Epithelial cell of prostate (primary cell): ENCODE data around the gene OR9G4.

Source experiments
- DNase-seq: peaks from one replicate; pipeline ENCODE4 v3.0.0-alpha.2; 2011; ENCODE audit warnings: low read depth, low spot score
- H3K27ac ChIP-seq: fragments of 450-650 bp; 2 replicates; pipeline ENCODE4 v1.5.1; 2017; ENCODE audit warnings: mild to moderate bottlenecking

Gene OR9G4

GRCh38 chr11:56748597-56748996 lies at the start of gene OR9G4:
OR9G4 (minus strand) TSS chr11:56748697; CDS start chr11:56743766, 4,931 bp downstream.
- no peak within 1 kb of the TSS for H3K27ac ChIP-seq
- DNase-seq = no peak

GRCh38 chr11:56783448-56784041 lies 35.0 kb upstream of the OR9G4 start:
- peak; percentile 14 for DNase-seq

GRCh38 chr11:56782167-56782847 lies 33.8 kb upstream of the OR9G4 start:
- DNase-seq = no peak
- H3K27ac ChIP-seq = no peak overlapping the region

More at GRCh38 chr11:56783448-56784041, 35.0 kb upstream of the OR9G4 start:
- H3K27ac ChIP-seq = no peak overlapping the region

GRCh38 chr11:56776809-56777208 lies 28.3 kb upstream of the OR9G4 start:
- no peak overlapping the region for H3K27ac ChIP-seq
- DNase-seq = no peak

GRCh38 chr11:56764976-56765375 lies 16.5 kb upstream of the OR9G4 start:
- no peak overlapping the region for H3K27ac ChIP-seq
- DNase-seq = no peak

- H3K27ac ChIP-seq = no peak overlapping the region
These were observed 3.0 kb upstream of the OR9G4 start for GRCh38 chr11:56751480-56751879.

GRCh38 chr11:56750190-56750589 lies 1.7 kb upstream of the OR9G4 start:
- no peak for DNase-seq
- no peak overlapping the region for H3K27ac ChIP-seq

More at GRCh38 chr11:56751480-56751879, 3.0 kb upstream of the OR9G4 start:
- no peak for DNase-seq

- H3K27ac ChIP-seq = no peak overlapping the region
- no peak for DNase-seq
These were observed 7.6 kb downstream of the OR9G4 start for GRCh38 chr11:56740886-56741285.

- DNase-seq = no peak
- no peak overlapping the region for H3K27ac ChIP-seq
These were observed 8.4 kb downstream of the OR9G4 start for GRCh38 chr11:56740107-56740506.

- H3K27ac ChIP-seq = no peak overlapping the region
- DNase-seq = no peak
These were observed 28.0 kb downstream of the OR9G4 start for GRCh38 chr11:56720513-56720912.

GRCh38 chr11:56716379-56716854 lies 32.1 kb downstream of the OR9G4 start:
- DNase-seq = peak; percentile 33

GRCh38 chr11:56714206-56714605 lies 34.3 kb downstream of the OR9G4 start:
- DNase-seq = no peak
- H3K27ac ChIP-seq = no peak overlapping the region

More at GRCh38 chr11:56716379-56716854, 32.1 kb downstream of the OR9G4 start:
- H3K27ac ChIP-seq = no peak overlapping the region

- no peak for DNase-seq
- H3K27ac ChIP-seq = no peak overlapping the region
These were observed 42.0 kb downstream of the OR9G4 start for GRCh38 chr11:56706486-56706885.

- H3K27ac ChIP-seq = no peak overlapping the region
- no peak for DNase-seq
These were observed 42.6 kb downstream of the OR9G4 start for GRCh38 chr11:56705784-56706396.

GRCh38 chr11:56700914-56701485 lies 47.5 kb downstream of the OR9G4 start:
- H3K27ac ChIP-seq = no peak overlapping the region
- DNase-seq = no peak

GRCh38 chr11:56700242-56700913 lies 48.1 kb downstream of the OR9G4 start:
- no peak overlapping the region for H3K27ac ChIP-seq

GRCh38 chr11:56698795-56699194 lies 49.7 kb downstream of the OR9G4 start, which contains the start of gene OR9G1:
OR9G1 (plus strand) TSS chr11:56699095; CDS start chr11:56700388, 1,293 bp downstream.
- no peak for DNase-seq
- H3K27ac ChIP-seq = no peak within 1 kb of the TSS

More at GRCh38 chr11:56700242-56700913, 48.1 kb downstream of the OR9G4 start:
- no peak for DNase-seq

- no peak overlapping the region for H3K27ac ChIP-seq
- DNase-seq = no peak
These were observed 55.1 kb downstream of the OR9G4 start for GRCh38 chr11:56693428-56693827.
